T-helper 17 cell (primary cell): ENCODE measurements around the gene GLE1. TPM values are rescaled to one million over a fixed set of nuclear protein-coding genes. Genes with fewer than 3 reads are reported as not detected.
A peak's percentile ranks its signal among the peaks of the same experiment; 100 is the strongest.

Experiments used
- ATAC-seq: fragments of 150-1000 bp; cut with Tn5 transposase; 2 replicates; pipeline ENCODE4 v1.10.0; 2021; ENCODE audit warnings: mild to moderate bottlenecking, moderate library complexity
- DNase-seq, 3 donors: peaks; one replicate each; pipeline versions ENCODE4 v3.0.0 to v3.0.0-alpha.2; 2020 to 2021
- H3K9me3 ChIP-seq: one replicate; pipeline ENCODE4 v1.7.0; 2013; ENCODE audit warnings: low read length, mild to moderate bottlenecking; ENCODE audit not compliant: control insufficient read depth, poor library complexity, severe bottlenecking
- H3K27ac Mint-ChIP-seq: one replicate; pipeline ENCODE4 v1.8.0; 2022; ENCODE audit warnings: mild to moderate bottlenecking, moderate library complexity, mixed read lengths
- H3K27me3 Mint-ChIP-seq: one replicate; pipeline ENCODE4 v1.8.0; 2022; ENCODE audit warnings: mixed read lengths
- H3K36me3 Mint-ChIP-seq: one replicate; pipeline ENCODE4 v1.8.0; 2022; ENCODE audit warnings: low read depth, mixed read lengths
- H3K4me1 Mint-ChIP-seq: one replicate; pipeline ENCODE4 v1.8.0; 2022; ENCODE audit warnings: mild to moderate bottlenecking, mixed read lengths
- H3K4me3 Mint-ChIP-seq: one replicate; pipeline ENCODE4 v1.8.0; 2022; ENCODE audit warnings: mild to moderate bottlenecking, moderate library complexity, mixed read lengths
- total RNA-seq, 4 donors: library from RNA in 2 of 4; stranded (reverse) in 2 of 4; gene quantifications; one replicate each; pipeline ENCODE4 v1.2.3 and lab custom pipeline; 2022 to 2026

GLE1 gene
- total RNA-seq, 2 donors from 2014 or later: 14.4 to 16.2 TPM

GRCh38 chr9:128550770-128551656 lies 46.5 kb downstream of the GLE1 start:
- DNase-seq (no peak), ATAC-seq (no peak)
- Mint-ChIP-seq H3K27ac (peak overlapping the region; percentile 99), H3K4me1 (peaks cover 19% of the 10 kb centered on the region), H3K36me3 (no peaks in the 10 kb centered on the region), H3K4me3 (no peak overlapping the region), H3K27me3 (no peaks in the 10 kb centered on the region)
- no peaks in the 10 kb centered on the region for H3K9me3 ChIP-seq

- Mint-ChIP-seq H3K36me3 (no peaks in the 10 kb centered on the region), H3K27me3 (no peaks in the 10 kb centered on the region), H3K4me1 (peaks cover 20% of the 10 kb centered on the region), H3K27ac (peak overlapping the region; percentile 99), H3K4me3 (no peak overlapping the region)
- DNase-seq (no peak), ATAC-seq (no peak)
- no peaks in the 10 kb centered on the region for H3K9me3 ChIP-seq
Measured at GRCh38 chr9:128551657-128552152, 47.2 kb downstream of the GLE1 start.

- ATAC-seq (peak; percentile 85), DNase-seq (peak; percentile 94 to 97 (median 96))
- H3K9me3 ChIP-seq: no peaks in the 10 kb centered on the region
- Mint-ChIP-seq H3K4me1 (peaks cover 25% of the 10 kb centered on the region), H3K27me3 (no peaks in the 10 kb centered on the region), H3K27ac (peak within 1 kb of the TSS; percentile 99), H3K4me3 (no peak within 1 kb of the TSS), H3K36me3 (no peaks in the 10 kb centered on the region)
Measured at GRCh38 chr9:128552153-128552743, 47.7 kb downstream of the GLE1 start, which contains the start of gene SPTAN1. SPTAN1 (plus strand) TSS chr9:128552587; CDS start chr9:128566741, 14,154 bp downstream.

- no peaks in the 10 kb centered on the region for H3K9me3 ChIP-seq
- Mint-ChIP-seq H3K4me3 (no peak overlapping the region), H3K27me3 (no peaks in the 10 kb centered on the region), H3K4me1 (peaks cover 28% of the 10 kb centered on the region), H3K36me3 (no peaks in the 10 kb centered on the region), H3K27ac (no peak overlapping the region)
- DNase-seq (peak in 2 of 3 donors; percentile 43 to 46), ATAC-seq (peak; percentile 20)
Measured at GRCh38 chr9:128552744-128553440, 48.4 kb downstream of the GLE1 start.

- H3K9me3 ChIP-seq: no peaks in the 10 kb centered on the region
- no peaks in the 10 kb centered on the region for H3K36me3 Mint-ChIP-seq
- H3K27me3 Mint-ChIP-seq: no peaks in the 10 kb centered on the region
- ATAC-seq (no peak), DNase-seq (no peak)
- no peak overlapping the region for H3K27ac Mint-ChIP-seq
- H3K4me3 Mint-ChIP-seq: no peak overlapping the region
- peaks cover 33% of the 10 kb centered on the region for H3K4me1 Mint-ChIP-seq
Measured at GRCh38 chr9:128553728-128554127, 49.2 kb downstream of the GLE1 start.

- Mint-ChIP-seq H3K36me3 (no peaks in the 10 kb centered on the region), H3K27me3 (no peaks in the 10 kb centered on the region), H3K4me1 (peaks cover 38% of the 10 kb centered on the region), H3K4me3 (no peak overlapping the region), H3K27ac (no peak overlapping the region)
- ATAC-seq: no peak
- no peaks in the 10 kb centered on the region for H3K9me3 ChIP-seq
- DNase-seq: no peak
Measured at GRCh38 chr9:128554155-128554862, 49.8 kb downstream of the GLE1 start.

GRCh38 chr9:128555180-128555721 lies 50.7 kb downstream of the GLE1 start:
- H3K36me3 Mint-ChIP-seq: no peaks in the 10 kb centered on the region
- no peaks in the 10 kb centered on the region for H3K9me3 ChIP-seq
- H3K27ac Mint-ChIP-seq: no peak overlapping the region
- no peak overlapping the region for H3K4me3 Mint-ChIP-seq
- no peak for DNase-seq
- H3K27me3 Mint-ChIP-seq: no peaks in the 10 kb centered on the region
- ATAC-seq: no peak
- H3K4me1 Mint-ChIP-seq: peaks cover 30% of the 10 kb centered on the region

GRCh38 chr9:128556276-128556675 lies 51.8 kb downstream of the GLE1 start:
- H3K4me1 Mint-ChIP-seq: peaks cover 28% of the 10 kb centered on the region
- no peaks in the 10 kb centered on the region for H3K27me3 Mint-ChIP-seq
- no peaks in the 10 kb centered on the region for H3K36me3 Mint-ChIP-seq
- no peak for DNase-seq
- no peak overlapping the region for H3K27ac Mint-ChIP-seq
- H3K4me3 Mint-ChIP-seq: peak overlapping the region; percentile 63
- no peak for ATAC-seq
- H3K9me3 ChIP-seq: no peaks in the 10 kb centered on the region

- ATAC-seq (no peak), DNase-seq (no peak)
- Mint-ChIP-seq H3K27me3 (no peaks in the 10 kb centered on the region), H3K27ac (no peak overlapping the region), H3K4me1 (peaks cover 24% of the 10 kb centered on the region), H3K4me3 (peak overlapping the region; percentile 63), H3K36me3 (no peaks in the 10 kb centered on the region)
- H3K9me3 ChIP-seq: no peaks in the 10 kb centered on the region
Measured at GRCh38 chr9:128556926-128557634, 52.6 kb downstream of the GLE1 start.

GRCh38 chr9:128558431-128559310 lies 54.2 kb downstream of the GLE1 start:
- DNase-seq: peak in 1 of 3 donors; percentile 15
- no peaks in the 10 kb centered on the region for H3K27me3 Mint-ChIP-seq
- H3K36me3 Mint-ChIP-seq: no peaks in the 10 kb centered on the region
- H3K4me1 Mint-ChIP-seq: peaks cover 27% of the 10 kb centered on the region
- no peak overlapping the region for H3K27ac Mint-ChIP-seq
- H3K4me3 Mint-ChIP-seq: peak overlapping the region; percentile 74
- no peaks in the 10 kb centered on the region for H3K9me3 ChIP-seq
- ATAC-seq: peak; percentile 59

- Mint-ChIP-seq H3K36me3 (peaks cover 7% of the 10 kb centered on the region), H3K27me3 (no peaks in the 10 kb centered on the region), H3K27ac (peak overlapping the region; percentile 72)
Measured at GRCh38 chr9:128565578-128565977, 61.1 kb downstream of the GLE1 start.

More at GRCh38 chr9:128565578-128565977, 61.1 kb downstream of the GLE1 start:
- no peak for DNase-seq
- H3K9me3 ChIP-seq: no peaks in the 10 kb centered on the region
- Mint-ChIP-seq H3K4me1 (peaks cover 25% of the 10 kb centered on the region), H3K4me3 (no peak overlapping the region)
- no peak for ATAC-seq
